Spleen (tissue), 11 donors: Measurements from ENCODE around the gene MALT1. TPM values are rescaled to one million over a fixed set of nuclear protein-coding genes. Genes with fewer than 3 reads are reported as not detected.
"Not testable (repeated sequence)": the region's sequence is repeated elsewhere in the genome, so short reads cannot be mapped to it uniquely, and the experiment has no call there.

Experiments
- DNase-seq: peaks from one replicate; pipeline ENCODE4 v3.0.0-alpha.2; 2020
- H3K27ac ChIP-seq, 8 donors: fragments of 200-600 bp; sonication (generic) in 7 of 8; 1 replicate in 4 of 8; 2 replicates in 4 of 8; pipeline versions ENCODE4 v1.5.0 to v1.8.0; 2016 to 2021; ENCODE audit warnings: inconsistent platforms in 4 of 8, mild to moderate bottlenecking in 4 of 8, moderate library complexity in 1 of 8
- H3K27me3 ChIP-seq, 7 donors: fragments of 200-600 bp; sonication (generic) in 6 of 7; replicated peaks in 1 of 7; 1 replicate in 4 of 7; 2 replicates in 3 of 7; pipeline versions ENCODE4 v1.5.0 to v1.8.0; 2016 to 2021; ENCODE audit warnings: inconsistent platforms in 3 of 7, mild to moderate bottlenecking in 1 of 7
- H3K36me3 ChIP-seq, 6 donors: fragments of 200-600 bp; sonication (generic) in 5 of 6; 1 replicate in 4 of 6; 2 replicates in 2 of 6; pipeline versions ENCODE4 v1.5.0 to v1.8.0; 2016 to 2021; ENCODE audit warnings: inconsistent platforms in 2 of 6
- H3K4me1 ChIP-seq, 6 donors: fragments of 200-600 bp; sonication (generic) in 5 of 6; 1 replicate in 3 of 6; 2 replicates in 3 of 6; pipeline versions ENCODE4 v1.5.0 to v1.8.0; 2016 to 2021; ENCODE audit warnings: inconsistent platforms in 3 of 6
- H3K4me3 ChIP-seq, 8 donors: fragments of 200-600 bp; sonication (generic) in 7 of 8; 1 replicate in 4 of 8; 2 replicates in 4 of 8; pipeline versions ENCODE4 v1.5.0 to v1.8.0; 2016 to 2021; ENCODE audit warnings: inconsistent platforms in 4 of 8, mild to moderate bottlenecking in 4 of 8, moderate library complexity in 2 of 8
- H3K9me3 ChIP-seq, 8 donors: fragments of 200-600 bp; sonication (generic) in 7 of 8; 1 replicate in 4 of 8; 2 replicates in 4 of 8; pipeline versions ENCODE4 v1.5.0 to v1.8.0; 2016 to 2021; ENCODE audit warnings: inconsistent platforms in 4 of 8
- CTCF ChIP-seq, 11 experiments: fragments of 200-600 bp in 7 of 11; fragments of 450-650 bp in 4 of 11; sonication (generic) in 4 of 11; IDR thresholded peaks in 8 of 11; conservative IDR thresholded peaks in 3 of 11; 1 replicate in 7 of 11; 2 replicates in 4 of 11; pipeline versions ENCODE4 v1.4.0 to v1.8.0; 2016 to 2021; ENCODE audit warnings: antibody characterized with exemption in 11 of 11, inconsistent platforms in 4 of 11, mild to moderate bottlenecking in 1 of 11
- POLR2A ChIP-seq, 3 donors: fragments of 450-650 bp; IDR thresholded peaks; one replicate each; pipeline ENCODE4 v1.5.1; 2017; ENCODE audit warnings: antibody characterized with exemption in 3 of 3, mild to moderate bottlenecking in 1 of 3
- POLR2AphosphoS5 ChIP-seq, 3 donors: sonication (generic); formaldehyde crosslinking; IDR thresholded peaks; one replicate each; pipeline ENCODE4 v1.5.1; 2017; ENCODE audit warnings: antibody characterized with exemption in 3 of 3
- WGBS, 5 donors: extraction: QIAGEN DNeasy Blood & Tissue Kit in 3 of 5; methylation state at CpG; one replicate each; pipeline versions ENCODE4 v1.1.5 to v1.1.7; 2013 to 2018; 5-methylcytosine and 5-hydroxymethylcytosine counted together
- intact Hi-C: fragments of 100-400 bp; cut with DNase I; formaldehyde crosslinking; loops from one replicate; pipeline ENCODE4 v1.15.0; 2023; ENCODE audit warnings: low total_unique reads
- polyA plus RNA-seq, 3 donors: library from polyadenylated mRNA; stranded (reverse); fragments of 200-250 nt; gene quantifications; one replicate each; pipeline ENCODE4 v1.2.1, GENCODE V29; 2013
- total RNA-seq, 7 donors: library from RNA; depleted of rRNA in 3 of 7; stranded (reverse); fragments of >200 nt in 3 of 7; fragmentation: NEBNext Ultra II Directional in 4 of 7; extraction: Animal tissue kit (Norgen Biotek cat#: 25700) in 4 of 7; gene quantifications; one replicate each; pipeline versions ENCODE4 v1.1.0 to v1.2.1, GENCODE V29; 2016 to 2021
- donor health status: healthy with polysubstance abuse.
- donor health status: DM: no; HTN: no; CAD: no; lungs with moderate emphysema.
- donor health status: DM: no; HTN: no; CAD: no.
- donor health status: Bipolar disorder and iron deficiency.
- donor health status: healthy.
- donor health status: DM: no; HTN: no; CAD: no.
- donor health status: DM: yes; HTN: yes; CAD: no.

MALT1 gene
- total and polyA plus RNA-seq, 10 donors: 13.3 to 59.6 (median 50.1) TPM

DNA sequence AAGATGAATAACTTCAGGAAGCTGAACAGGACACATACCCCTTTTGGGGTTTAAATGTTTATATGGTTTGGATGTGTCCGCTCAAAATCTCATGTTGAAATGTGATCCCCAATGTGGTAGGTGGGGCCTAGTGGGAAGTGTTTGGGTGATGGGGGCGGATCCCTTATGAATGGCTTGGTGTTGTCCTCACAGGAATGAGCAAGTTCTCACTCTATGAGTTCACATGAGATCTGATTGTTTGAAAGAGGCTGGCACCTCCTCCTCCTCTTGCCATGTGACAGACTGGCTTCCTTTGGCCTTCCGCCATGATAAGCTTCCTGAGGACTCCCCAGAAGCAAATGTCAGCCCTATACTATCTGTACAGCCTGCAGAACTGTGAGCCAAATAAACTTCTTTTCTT, 104.8 kb downstream of the MALT1 start:
- WGBS, 5 donors: 94 to 100% (median 95%) methylated on average over 3 of the region's 3 CpGs
- Histone ChIP-seq H3K4me3 (no peak overlapping the region), H3K9me3 (no peaks in the 10 kb centered on the region), H3K27ac (no peak overlapping the region), H3K27me3 (peaks cover 0 to 36% (median 0%) of the 10 kb centered on the region in 7 donors), H3K36me3 (no peaks in the 10 kb centered on the region), H3K4me1 (peaks cover 0 to under 1% (median 0%) of the 10 kb centered on the region in 6 donors)
- no peak for DNase-seq
- intact Hi-C loops: no loop called here
- TF ChIP-seq POLR2AphosphoS5 (IDR thresholded peaks at IDR 0.05): no peak
- no peak for TF ChIP-seq CTCF (IDR thresholded peaks at IDR 0.05 in 8 of 11, conservative IDR thresholded peaks at IDR 0.05 in 3 of 11)
- no peak for TF ChIP-seq POLR2A (IDR thresholded peaks at IDR 0.05)

- WGBS, 5 donors: 69 to 92% (median 76%) methylated on average over 4 of the region's 4 CpGs
- intact Hi-C loops: not testable (repeated sequence)
Observed at GRCh38 chr18:58776541-58776940, 105.3 kb downstream of the MALT1 start.

GRCh38 chr18:58777471-58777870, 106.2 kb downstream of the MALT1 start:
- no peaks in the 10 kb centered on the region for H3K9me3 ChIP-seq
- WGBS, 5 donors: 67 to 86% (median 83%) methylated on average over 4 of the region's 4 CpGs
- H3K27me3 ChIP-seq: peaks cover 0 to 25% (median 0%) of the 10 kb centered on the region in 7 donors
- peaks cover 0 to 5% (median 0%) of the 10 kb centered on the region in 6 donors for H3K4me1 ChIP-seq
- DNase-seq: no peak
- TF ChIP-seq CTCF (IDR thresholded peaks at IDR 0.05 in 8 of 11, conservative IDR thresholded peaks at IDR 0.05 in 3 of 11): no peak
- no peak for TF ChIP-seq POLR2A (IDR thresholded peaks at IDR 0.05)
- TF ChIP-seq POLR2AphosphoS5 (IDR thresholded peaks at IDR 0.05): no peak
- intact Hi-C loops: no loop called here
- no peaks in the 10 kb centered on the region for H3K36me3 ChIP-seq
- no peak overlapping the region for H3K27ac ChIP-seq
- no peak overlapping the region for H3K4me3 ChIP-seq

More at GRCh38 chr18:58776541-58776940, 105.3 kb downstream of the MALT1 start:
- H3K27me3 ChIP-seq: peaks cover 0 to 34% (median 0%) of the 10 kb centered on the region in 7 donors
- H3K4me1 ChIP-seq, H3K9me3 ChIP-seq, H3K36me3 ChIP-seq, H3K4me3 ChIP-seq, H3K27ac ChIP-seq, DNase-seq: not testable (repeated sequence)

GRCh38 chr18:58779529-58779928, 108.3 kb downstream of the MALT1 start:
- Histone ChIP-seq H3K36me3 (no peaks in the 10 kb centered on the region), H3K27me3 (peaks cover 0 to 18% (median 0%) of the 10 kb centered on the region in 7 donors), H3K4me3 (no peak overlapping the region), H3K9me3 (no peaks in the 10 kb centered on the region), H3K4me1 (peaks cover 0 to 5% (median 1%) of the 10 kb centered on the region in 6 donors), H3K27ac (no peak overlapping the region)
- 74 to 84% (median 76%) methylated on average over 6 of the region's 6 CpGs for WGBS, 5 donors
- no peak for TF ChIP-seq POLR2AphosphoS5 (IDR thresholded peaks at IDR 0.05)
- TF ChIP-seq POLR2A (IDR thresholded peaks at IDR 0.05): no peak
- TF ChIP-seq CTCF (IDR thresholded peaks at IDR 0.05 in 8 of 11, conservative IDR thresholded peaks at IDR 0.05 in 3 of 11): no peak
- no peak for DNase-seq
- intact Hi-C loops: no loop called here

- H3K4me3 ChIP-seq: no peak overlapping the region
- intact Hi-C loops: loop anchor here (5.0 to 10.0 kb wide), 3 partner anchors 115 to 292 kb away; no protein-coding TSS in a partner anchor
- peaks cover 0 to 6% (median 1%) of the 10 kb centered on the region in 6 donors for H3K4me1 ChIP-seq
- no peak for DNase-seq
- TF ChIP-seq POLR2AphosphoS5 (IDR thresholded peaks at IDR 0.05) (no peak), CTCF (IDR thresholded peaks at IDR 0.05 in 8 of 11, conservative IDR thresholded peaks at IDR 0.05 in 3 of 11) (no peak), POLR2A (IDR thresholded peaks at IDR 0.05) (no peak)
- no peaks in the 10 kb centered on the region for H3K9me3 ChIP-seq
- H3K27ac ChIP-seq: no peak overlapping the region
- no peaks in the 10 kb centered on the region for H3K36me3 ChIP-seq
- WGBS, 5 donors: 73 to 87% (median 82%) methylated on average over 10 of the region's 10 CpGs
- H3K27me3 ChIP-seq: peaks cover 0 to 18% (median 0%) of the 10 kb centered on the region in 7 donors
Observed at GRCh38 chr18:58780045-58780444, 108.8 kb downstream of the MALT1 start.
